Epithelial cell of prostate (primary cell): ENCODE results near the gene RHEX.
"Not testable (repeated sequence)": the region's sequence is repeated elsewhere in the genome, so short reads cannot be mapped to it uniquely, and the experiment has no call there.

Experiments
- DNase-seq: peaks from one replicate; pipeline ENCODE4 v3.0.0-alpha.2; 2011; ENCODE audit warnings: low read depth, low spot score
- H3K27ac ChIP-seq: fragments of 450-650 bp; 2 replicates; pipeline ENCODE4 v1.5.1; 2017; ENCODE audit warnings: mild to moderate bottlenecking

Gene RHEX

GRCh38 chr1:206052919-206053610 lies at the start of gene RHEX:
TSS of gene RHEX (plus strand) at chr1:206053173. CDS start at chr1:206097829, 44,656 bp downstream.
- DNase-seq: not testable (repeated sequence)
- H3K27ac ChIP-seq: peak within 1 kb of the TSS; percentile 41

- H3K27ac ChIP-seq: peak overlapping the region; percentile 86
- no peak for DNase-seq
These were observed 48.8 kb upstream of the RHEX start for GRCh38 chr1:206003854-206004800.

- DNase-seq: peak; percentile 68
- H3K27ac ChIP-seq: peak overlapping the region; percentile 86
These were observed 48.1 kb upstream of the RHEX start for GRCh38 chr1:206004826-206005225.

GRCh38 chr1:206005234-206005633 lies 47.7 kb upstream of the RHEX start:
- no peak for DNase-seq
- H3K27ac ChIP-seq: peak overlapping the region; percentile 86

GRCh38 chr1:206005778-206006180 lies 47.2 kb upstream of the RHEX start:
- no peak overlapping the region for H3K27ac ChIP-seq

GRCh38 chr1:206006946-206007345 lies 46.0 kb upstream of the RHEX start:
- no peak for DNase-seq
- no peak overlapping the region for H3K27ac ChIP-seq

More at GRCh38 chr1:206005778-206006180, 47.2 kb upstream of the RHEX start:
- DNase-seq: no peak

- DNase-seq: no peak
- no peak overlapping the region for H3K27ac ChIP-seq
These were observed 42.9 kb upstream of the RHEX start for GRCh38 chr1:206010060-206010459.

GRCh38 chr1:206011057-206011456 lies 41.9 kb upstream of the RHEX start:
- H3K27ac ChIP-seq: no peak overlapping the region
- DNase-seq: no peak

GRCh38 chr1:206012086-206012859 lies 40.7 kb upstream of the RHEX start:
- no peak overlapping the region for H3K27ac ChIP-seq
- no peak for DNase-seq

- no peak for DNase-seq
These were observed 39.8 kb upstream of the RHEX start for GRCh38 chr1:206013026-206013795.

GRCh38 chr1:206014601-206015000 lies 38.4 kb upstream of the RHEX start:
- no peak for DNase-seq
- no peak overlapping the region for H3K27ac ChIP-seq

More at GRCh38 chr1:206013026-206013795, 39.8 kb upstream of the RHEX start:
- no peak overlapping the region for H3K27ac ChIP-seq

- DNase-seq: no peak
- H3K27ac ChIP-seq: no peak overlapping the region
These were observed 37.9 kb upstream of the RHEX start for GRCh38 chr1:206015071-206015470.

GRCh38 chr1:206020393-206021007 lies 32.5 kb upstream of the RHEX start:
- no peak overlapping the region for H3K27ac ChIP-seq

GRCh38 chr1:206021008-206021625 lies 31.9 kb upstream of the RHEX start:
- no peak for DNase-seq
- H3K27ac ChIP-seq: peak overlapping the region; percentile 43

More at GRCh38 chr1:206020393-206021007, 32.5 kb upstream of the RHEX start:
- no peak for DNase-seq

GRCh38 chr1:206021626-206022365 lies 31.2 kb upstream of the RHEX start:
- peak overlapping the region; percentile 43 for H3K27ac ChIP-seq

GRCh38 chr1:206022766-206023165 lies 30.2 kb upstream of the RHEX start:
- DNase-seq: no peak
- H3K27ac ChIP-seq: no peak overlapping the region

More at GRCh38 chr1:206021626-206022365, 31.2 kb upstream of the RHEX start:
- no peak for DNase-seq

GRCh38 chr1:206023695-206024094 lies 29.3 kb upstream of the RHEX start, which contains the start of gene CTSE:
TSS of gene CTSE (minus strand) at chr1:206023895. CDS start at chr1:206023791, 104 bp downstream.
- DNase-seq: no peak
- H3K27ac ChIP-seq: no peak within 1 kb of the TSS

GRCh38 chr1:206025283-206025820 lies 27.6 kb upstream of the RHEX start:
- H3K27ac ChIP-seq: no peak overlapping the region
- no peak for DNase-seq
